WTC11 (cell line): ENCODE results near the gene PHLDB3. TPM values are rescaled to one million over a fixed set of nuclear protein-coding genes. Genes with fewer than 3 reads are reported as not detected.
A peak's percentile ranks its signal among the peaks of the same experiment; 100 is the strongest.

Experiments used
- ATAC-seq: fragments of 200-7000 bp; cut with Tn5 transposase; 2 replicates; pipeline ENCODE4 v1.10.0; 2021; ENCODE audit warnings: mild to moderate bottlenecking, moderate library complexity
- CTCF ChIA-PET: fragments of 300-600 bp; sonication (Branson Sonifier 250); formaldehyde crosslinking; loops from one replicate; lab custom pipeline; 2021; ENCODE audit warnings: antibody characterized with exemption; lab: Charles Lee
- POLR2A ChIA-PET: fragments of 350-600 bp; sonication (Branson Sonifier 250); formaldehyde crosslinking; loops from one replicate; lab custom pipeline; 2021; ENCODE audit warnings: antibody characterized with exemption; lab: Charles Lee
- DNase-seq: peaks from one replicate; pipeline ENCODE4 v3.0.0; 2021; ENCODE audit warnings: low spot score
- H3K27ac Mint-ChIP-seq: 2 replicates; pipeline ENCODE4 v1.8.0; 2021; ENCODE audit warnings: mixed read lengths
- H3K27me3 Mint-ChIP-seq: 2 replicates; pipeline ENCODE4 v1.8.0; 2021; ENCODE audit warnings: low read depth, mild to moderate bottlenecking, moderate library complexity, mixed read lengths
- H3K36me3 Mint-ChIP-seq: 2 replicates; pipeline ENCODE4 v1.8.0; 2021; ENCODE audit warnings: mixed read lengths
- H3K4me1 Mint-ChIP-seq: 2 replicates; pipeline ENCODE4 v1.8.0; 2022; ENCODE audit warnings: mixed read lengths
- H3K4me3 Mint-ChIP-seq: 2 replicates; pipeline ENCODE4 v1.8.0; 2021; ENCODE audit warnings: mild to moderate bottlenecking, moderate library complexity, mixed read lengths
- H3K9me3 Mint-ChIP-seq: 2 replicates; pipeline ENCODE4 v1.8.0; 2021; ENCODE audit warnings: mixed read lengths
- ELF4 ChIP-seq: sonication (generic); formaldehyde crosslinking; IDR thresholded peaks from 2 replicates; pipeline ENCODE4 v1.8.1; 2022; ENCODE audit warnings: low read depth, mild to moderate bottlenecking, moderate library complexity, missing genetic modification reagents
- ERG ChIP-seq: fragments of 250-450 bp; sonication (Bioruptor Pico); IDR thresholded peaks from 2 replicates; pipeline ENCODE4 v1.8.0; 2021; ENCODE audit warnings: mild to moderate bottlenecking
- ETV6 ChIP-seq: sonication (generic); formaldehyde crosslinking; IDR thresholded peaks from 2 replicates; pipeline ENCODE4 v1.8.1; 2022; ENCODE audit warnings: mild to moderate bottlenecking, missing genetic modification reagents
- NFATC4 ChIP-seq: fragments of 250-450 bp; sonication (Bioruptor Pico); IDR thresholded peaks from 2 replicates; pipeline ENCODE4 v1.9.0; 2021; ENCODE audit warnings: mild to moderate bottlenecking
- NR1H2 ChIP-seq: sonication (generic); formaldehyde crosslinking; IDR thresholded peaks from 2 replicates; pipeline ENCODE4 v1.9.0; 2021; ENCODE audit warnings: mild to moderate bottlenecking, moderate library complexity, missing genetic modification reagents
- ZNF121 ChIP-seq: sonication (generic); formaldehyde crosslinking; IDR thresholded peaks from 2 replicates; pipeline ENCODE4 v1.8.0; 2023; ENCODE audit warnings: missing genetic modification reagents
- ZNF138 ChIP-seq: sonication (generic); formaldehyde crosslinking; conservative IDR thresholded peaks from 2 replicates; pipeline ENCODE4 v1.8.1; 2022; ENCODE audit warnings: mild to moderate bottlenecking, moderate library complexity, missing genetic modification reagents
- ZNF219 ChIP-seq: sonication (generic); formaldehyde crosslinking; IDR thresholded peaks from 2 replicates; pipeline ENCODE4 v1.8.0; 2023; ENCODE audit warnings: missing genetic modification reagents, mild to moderate bottlenecking, borderline replicate concordance
- total RNA-seq: library from RNA; stranded (reverse); gene quantifications from 3 replicates; pipeline ENCODE4 v1.2.3, GENCODE V29; 2021
- TF ChIP-seq, protein P1 (sequence below): sonication (generic); formaldehyde crosslinking; IDR thresholded peaks from 2 replicates; pipeline ENCODE4 v1.8.0; 2022; ENCODE audit warnings: mild to moderate bottlenecking, missing genetic modification reagents
- TF ChIP-seq, protein P2 (sequence below): sonication (generic); formaldehyde crosslinking; IDR thresholded peaks from 2 replicates; pipeline ENCODE4 v1.8.1; 2023; ENCODE audit warnings: mild to moderate bottlenecking, moderate library complexity, missing genetic modification reagents
- TF ChIP-seq, protein P3 (sequence below): fragments of 250-450 bp; sonication (Bioruptor Pico); IDR thresholded peaks from 2 replicates; pipeline ENCODE4 v1.9.0; 2021; ENCODE audit warnings: mild to moderate bottlenecking

Gene PHLDB3
- total RNA-seq, 1 experiment from 2014 or later, result 14.6 TPM

DNA sequence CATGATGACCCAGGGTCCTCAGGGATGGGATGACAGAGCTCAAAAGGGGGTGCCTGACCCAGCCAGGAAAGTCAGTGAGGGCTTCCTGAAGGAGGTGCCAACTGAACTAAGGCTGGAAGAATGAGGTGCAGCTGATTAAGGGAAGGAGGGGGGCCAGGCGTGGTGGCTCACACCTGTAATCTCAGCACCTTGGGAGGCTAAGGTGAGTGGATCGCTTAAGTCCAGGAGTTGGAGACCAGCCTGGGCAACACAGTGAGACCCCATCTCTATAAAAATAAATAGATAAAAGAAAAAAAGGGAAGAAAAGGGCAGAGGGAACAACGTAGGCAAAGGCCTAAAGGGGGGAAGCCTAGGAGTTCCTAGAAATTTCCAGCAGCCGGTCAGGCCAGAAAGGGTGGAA is 30.1 kb downstream of the PHLDB3 start:
- 0 out of 2 replicates have a peak, but pooled peaks have one; percentile 29 for TF ChIP-seq ZNF121 (CRISPR knock-in tag)
- TF ChIP-seq ZNF138 (CRISPR knock-in tag), result no peak
- TF ChIP-seq, protein P1, sequence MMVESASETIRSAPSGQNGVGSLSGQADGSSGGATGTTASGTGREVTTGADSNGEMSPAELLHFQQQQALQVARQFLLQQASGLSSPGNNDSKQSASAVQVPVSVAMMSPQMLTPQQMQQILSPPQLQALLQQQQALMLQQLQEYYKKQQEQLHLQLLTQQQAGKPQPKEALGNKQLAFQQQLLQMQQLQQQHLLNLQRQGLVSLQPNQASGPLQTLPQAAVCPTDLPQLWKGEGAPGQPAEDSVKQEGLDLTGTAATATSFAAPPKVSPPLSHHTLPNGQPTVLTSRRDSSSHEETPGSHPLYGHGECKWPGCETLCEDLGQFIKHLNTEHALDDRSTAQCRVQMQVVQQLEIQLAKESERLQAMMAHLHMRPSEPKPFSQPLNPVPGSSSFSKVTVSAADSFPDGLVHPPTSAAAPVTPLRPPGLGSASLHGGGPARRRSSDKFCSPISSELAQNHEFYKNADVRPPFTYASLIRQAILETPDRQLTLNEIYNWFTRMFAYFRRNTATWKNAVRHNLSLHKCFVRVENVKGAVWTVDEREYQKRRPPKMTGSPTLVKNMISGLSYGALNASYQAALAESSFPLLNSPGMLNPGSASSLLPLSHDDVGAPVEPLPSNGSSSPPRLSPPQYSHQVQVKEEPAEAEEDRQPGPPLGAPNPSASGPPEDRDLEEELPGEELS, result no peak
- Mint-ChIP-seq H3K36me3 (no peaks in the 10 kb centered on the region), H3K4me3 (peak overlapping the region; percentile 68), H3K27me3 (peaks cover 44% of the 10 kb centered on the region), H3K9me3 (no peaks in the 10 kb centered on the region), H3K27ac (no peak overlapping the region; the same call in 1 of the 2 replicates), H3K4me1 (peaks cover 3% of the 10 kb centered on the region; the same call in 1 of the 2 replicates)
- ChIA-PET CTCF (interaction anchor here (0.5 to 2.6 kb wide), 7 partner anchors 11 to 61 kb away, joined by 3 to 14 read pairs (median 4); no protein-coding TSS in a partner anchor), POLR2A (interaction anchor here (0.5 to 0.7 kb wide), 2 partner anchors 10 to 34 kb away, joined by 3 read pairs; no protein-coding TSS in a partner anchor)
- ATAC-seq, result no peak
- no peak for DNase-seq

- Mint-ChIP-seq H3K9me3 (no peaks in the 10 kb centered on the region), H3K27ac (no peak overlapping the region), H3K27me3 (peaks cover 52% of the 10 kb centered on the region), H3K4me1 (peaks cover 3% of the 10 kb centered on the region; the same call in 1 of the 2 replicates), H3K36me3 (no peaks in the 10 kb centered on the region), H3K4me3 (no peak overlapping the region)
- DNase-seq (no peak), ATAC-seq (no peak)
- CTCF ChIA-PET, result interaction anchor here (0.6 kb wide), 1 partner anchor 400 kb away, joined by 5 read pairs; no protein-coding TSS in a partner anchor
- TF ChIP-seq ETV6, result no peak
- no peak for TF ChIP-seq ELF4 (CRISPR knock-in tag)
- POLR2A ChIA-PET, result interaction anchor here (0.6 kb wide), 1 partner anchor 16 kb away, joined by 5 read pairs; no protein-coding TSS in a partner anchor
Measured at GRCh38 chr19:43471091-43471490, 33.5 kb downstream of the PHLDB3 start.

GRCh38 chr19:43470288-43470687 is 34.3 kb downstream of the PHLDB3 start:
- TF ChIP-seq, protein P2, sequence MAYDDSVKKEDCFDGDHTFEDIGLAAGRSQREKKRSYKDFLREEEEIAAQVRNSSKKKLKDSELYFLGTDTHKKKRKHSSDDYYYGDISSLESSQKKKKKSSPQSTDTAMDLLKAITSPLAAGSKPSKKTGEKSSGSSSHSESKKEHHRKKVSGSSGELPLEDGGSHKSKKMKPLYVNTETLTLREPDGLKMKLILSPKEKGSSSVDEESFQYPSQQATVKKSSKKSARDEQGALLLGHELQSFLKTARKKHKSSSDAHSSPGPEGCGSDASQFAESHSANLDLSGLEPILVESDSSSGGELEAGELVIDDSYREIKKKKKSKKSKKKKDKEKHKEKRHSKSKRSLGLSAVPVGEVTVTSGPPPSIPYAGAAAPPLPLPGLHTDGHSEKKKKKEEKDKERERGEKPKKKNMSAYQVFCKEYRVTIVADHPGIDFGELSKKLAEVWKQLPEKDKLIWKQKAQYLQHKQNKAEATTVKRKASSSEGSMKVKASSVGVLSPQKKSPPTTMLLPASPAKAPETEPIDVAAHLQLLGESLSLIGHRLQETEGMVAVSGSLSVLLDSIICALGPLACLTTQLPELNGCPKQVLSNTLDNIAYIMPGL (CRISPR knock-in tag), result no peak
- no peak for TF ChIP-seq ZNF219 (CRISPR knock-in tag)
- TF ChIP-seq ERG, result no peak
- no peak for TF ChIP-seq NR1H2 (CRISPR knock-in tag)
- TF ChIP-seq, protein P3, sequence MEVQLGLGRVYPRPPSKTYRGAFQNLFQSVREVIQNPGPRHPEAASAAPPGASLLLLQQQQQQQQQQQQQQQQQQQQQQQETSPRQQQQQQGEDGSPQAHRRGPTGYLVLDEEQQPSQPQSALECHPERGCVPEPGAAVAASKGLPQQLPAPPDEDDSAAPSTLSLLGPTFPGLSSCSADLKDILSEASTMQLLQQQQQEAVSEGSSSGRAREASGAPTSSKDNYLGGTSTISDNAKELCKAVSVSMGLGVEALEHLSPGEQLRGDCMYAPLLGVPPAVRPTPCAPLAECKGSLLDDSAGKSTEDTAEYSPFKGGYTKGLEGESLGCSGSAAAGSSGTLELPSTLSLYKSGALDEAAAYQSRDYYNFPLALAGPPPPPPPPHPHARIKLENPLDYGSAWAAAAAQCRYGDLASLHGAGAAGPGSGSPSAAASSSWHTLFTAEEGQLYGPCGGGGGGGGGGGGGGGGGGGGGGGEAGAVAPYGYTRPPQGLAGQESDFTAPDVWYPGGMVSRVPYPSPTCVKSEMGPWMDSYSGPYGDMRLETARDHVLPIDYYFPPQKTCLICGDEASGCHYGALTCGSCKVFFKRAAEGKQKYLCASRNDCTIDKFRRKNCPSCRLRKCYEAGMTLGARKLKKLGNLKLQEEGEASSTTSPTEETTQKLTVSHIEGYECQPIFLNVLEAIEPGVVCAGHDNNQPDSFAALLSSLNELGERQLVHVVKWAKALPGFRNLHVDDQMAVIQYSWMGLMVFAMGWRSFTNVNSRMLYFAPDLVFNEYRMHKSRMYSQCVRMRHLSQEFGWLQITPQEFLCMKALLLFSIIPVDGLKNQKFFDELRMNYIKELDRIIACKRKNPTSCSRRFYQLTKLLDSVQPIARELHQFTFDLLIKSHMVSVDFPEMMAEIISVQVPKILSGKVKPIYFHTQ, result no peak
- TF ChIP-seq NFATC4 (CRISPR knock-in tag), result no peak
- TF ChIP-seq, all 79 proteins: peak for 0
- H3K27me3 Mint-ChIP-seq, result peaks cover 52% of the 10 kb centered on the region
- POLR2A ChIA-PET, result interaction anchor here (0.6 kb wide), 1 partner anchor 17 kb away, joined by 5 read pairs; no protein-coding TSS in a partner anchor
- H3K27ac Mint-ChIP-seq, result no peak overlapping the region
- ATAC-seq, result no peak
- H3K4me1 Mint-ChIP-seq, result peaks cover 3% of the 10 kb centered on the region; the same call in 1 of the 2 replicates
- DNase-seq, result no peak
- H3K4me3 Mint-ChIP-seq, result no peak overlapping the region
- CTCF ChIA-PET, result interaction anchor here (0.6 to 1.0 kb wide), 3 partner anchors 23 to 400 kb away, joined by 3 to 8 read pairs (median 5); no protein-coding TSS in a partner anchor
- no peaks in the 10 kb centered on the region for H3K9me3 Mint-ChIP-seq
- H3K36me3 Mint-ChIP-seq, result no peaks in the 10 kb centered on the region
